ENCODE measurements around the gene ACTL6B. TPM values are rescaled to one million over a fixed set of nuclear protein-coding genes. Genes with fewer than 3 reads are reported as not detected.

The ACTL6B gene
- total and polyA plus RNA-seq, 2 of the 8 experiments (the other 6 are each of a cell fraction or from before 2014, with no cell fraction given), result 2.1 to 4.5 TPM

DNA sequence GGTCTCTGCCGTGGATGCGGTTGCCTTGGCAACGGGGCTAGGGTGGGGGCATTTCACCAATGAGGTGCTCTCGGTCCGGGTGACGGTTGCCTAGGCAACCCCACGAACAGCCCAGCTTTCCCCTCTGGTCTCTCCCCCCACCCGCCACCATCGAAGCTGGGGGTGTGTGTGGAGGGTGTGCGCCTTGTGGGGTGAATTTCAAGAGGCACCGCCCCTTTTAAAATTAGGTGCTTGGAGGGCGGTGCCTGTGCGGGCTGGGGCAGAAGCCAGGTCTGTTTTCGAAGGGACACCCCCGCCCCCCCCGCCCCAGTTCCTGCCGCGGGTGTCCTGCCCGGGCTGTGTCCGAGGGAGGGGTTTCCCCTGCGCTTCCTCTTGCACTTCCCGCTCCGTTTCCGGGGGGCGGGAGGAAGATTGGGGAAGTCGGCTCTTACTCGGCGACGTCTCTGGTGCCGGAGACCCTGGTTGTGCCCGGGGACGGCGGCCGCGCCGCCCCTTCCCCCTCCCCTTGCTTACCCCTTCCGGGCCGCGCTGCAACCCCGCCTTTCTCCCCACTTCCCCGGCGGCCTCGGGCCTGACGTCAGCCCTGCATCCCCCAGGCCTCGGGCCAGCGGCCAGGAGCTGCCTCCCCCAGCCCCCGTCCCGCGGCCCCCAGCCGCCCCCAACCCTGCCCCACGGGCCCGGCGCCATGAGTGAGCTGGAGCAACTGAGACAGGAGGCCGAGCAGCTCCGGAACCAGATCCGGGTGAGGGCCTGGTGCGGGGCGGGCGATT, 19.5 kb upstream of the ACTL6B start:
- Histone ChIP-seq H3K9me3 (ENCODE audit: insufficient read depth in 2 of 2, low read depth in 1 of 2, low read length in 1 of 2) (no peaks in the 10 kb centered on the region), H4K91ac (replicated peaks; ENCODE audit: insufficient read length, low read length) (no peak overlapping the region), H3K4me2 (ENCODE audit: insufficient read depth in 1 of 2, low read depth in 2 of 2, low read length in 2 of 2) (peak overlapping the region; percentile 58 to 87), H3K56ac (replicated peaks; ENCODE audit: insufficient read length, low read depth, low read length) (no peak overlapping the region), H3K4me1 (replicated peaks in 1 of 4; ENCODE audit: control insufficient read depth in 3 of 4, insufficient read depth in 4 of 4, low read length in 3 of 4) (peaks cover 0 to 7% (median 2%) of the 10 kb centered on the region in 4 experiments; a peak in 6 of 7 replicates), H3K23me2 (ENCODE audit: low read depth, low read length) (peaks cover 11% of the 10 kb centered on the region; the same call in 1 of the 2 replicates), H4K8ac (ENCODE audit: extremely low read depth, insufficient read depth, low read length) (peak overlapping the region; percentile 5; the same call in 1 of the 2 replicates), H3K36me3 (ENCODE audit: control insufficient read depth in 2 of 4, insufficient read depth in 4 of 4, low read length in 3 of 4) (peaks cover 0 to 41% (median 15%) of the 10 kb centered on the region in 4 experiments; a peak in 6 of 8 replicates), H3K27ac (ENCODE audit: low read depth, low read length) (no peak overlapping the region), H3K79me1 (ENCODE audit: low read depth, low read length) (peaks cover 3% of the 10 kb centered on the region), H2AFZ (ENCODE audit: low read length) (no peak overlapping the region), H3K4ac (replicated peaks; ENCODE audit: insufficient read length, low read depth, low read length) (no peak overlapping the region), H3K4me3 (ENCODE audit: extremely low read depth in 1 of 4, insufficient read depth in 2 of 4, low read depth in 3 of 4, low read length in 4 of 4) (peak overlapping the region; percentile 43 to 99 (median 62)), H4K5ac (ENCODE audit: insufficient read length, low read depth, low read length) (no peak overlapping the region), H3K79me2 (ENCODE audit: control insufficient read depth in 1 of 2, insufficient read depth in 2 of 2, low read length in 2 of 2) (no peaks in the 10 kb centered on the region), H3K9ac (replicated peaks in 1 of 4; ENCODE audit: extremely low read depth in 1 of 4, low read depth in 3 of 4, low read length in 3 of 4) (no peak overlapping the region; a peak in 1 of 7 replicates), H3K14ac (ENCODE audit: insufficient read length) (no peak overlapping the region), H2BK20ac (ENCODE audit: low read length) (no peak overlapping the region), H2BK15ac (ENCODE audit: low read length) (no peak overlapping the region), H2BK12ac (ENCODE audit: low read depth, low read length) (no peak overlapping the region), H4K20me1 (replicated peaks in 1 of 2; ENCODE audit: control insufficient read depth in 1 of 2, insufficient read depth in 2 of 2, low read length in 2 of 2) (peaks cover 13 to 22% of the 10 kb centered on the region in 2 experiments), H3K27me3 (replicated peaks in 1 of 4; ENCODE audit: control insufficient read depth in 3 of 4, extremely low read depth in 1 of 4, insufficient read depth in 3 of 4, low read length in 3 of 4) (peaks cover 0 to 8% (median 6%) of the 10 kb centered on the region in 4 experiments; a peak in 4 of 7 replicates), H2BK5ac (ENCODE audit: low read depth, low read length) (no peak overlapping the region), H3K23ac (ENCODE audit: insufficient read length) (no peak overlapping the region), H2AK5ac (ENCODE audit: low read depth, low read length) (no peak overlapping the region), H3K18ac (ENCODE audit: extremely low read depth, low read length) (no peak overlapping the region), H2BK120ac (replicated peaks; ENCODE audit: low read depth, low read length) (no peak overlapping the region)
- 20% methylated on average over 27 of the region's 59 CpGs; no CpG with 5 or more reads in 1 of the 2 experiments for WGBS, 2 experiments (ENCODE audit: extremely low coverage in 1 of 2, insufficient coverage in 1 of 2, insufficient read length in 1 of 2, insufficient replicate concordance in 2 of 2, low coverage in 1 of 2, low lambda C conversion rate in 2 of 2, missing lambda C conversion rate in 1 of 2)
- FAIRE-seq (no peak), DNase-seq (ENCODE audit: low read depth in 1 of 2, low spot score in 2 of 2) (peak in 1 of 2 experiments; percentile 80)
- ChIA-PET POLR2A (ENCODE audit: partially characterized antibody) (interaction anchor here (1.0 to 10.3 kb wide), 7 partner anchors 14 to 92 kb away, joined by 3 to 257 read pairs (median 20); partner anchors contain the start of genes GIGYF1, MOSPD3 and PCOLCE), CTCF (ENCODE audit: partially characterized antibody) (interaction anchor here (0.6 to 12.1 kb wide), 4 partner anchors 10 to 112 kb away, joined by 4 to 134 read pairs (median 6); partner anchors contain the start of gene GIGYF1)
- TF ChIP-seq, protein P1, sequence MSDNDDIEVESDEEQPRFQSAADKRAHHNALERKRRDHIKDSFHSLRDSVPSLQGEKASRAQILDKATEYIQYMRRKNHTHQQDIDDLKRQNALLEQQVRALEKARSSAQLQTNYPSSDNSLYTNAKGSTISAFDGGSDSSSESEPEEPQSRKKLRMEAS (IDR thresholded peaks at IDR 0.05), result no peak
- peak; percentile 71 for TF ChIP-seq CREB1 (IDR thresholded peaks at IDR 0.05)
- 0 out of 2 replicates have a peak, but pooled peaks have one; percentile 18 for TF ChIP-seq GABPA (IDR thresholded peaks at IDR 0.05; ENCODE audit: borderline replicate concordance, insufficient read depth, low read length)
- TF ChIP-seq EGR1 (IDR thresholded peaks at IDR 0.05; ENCODE audit: borderline replicate concordance, low read depth, low read length), result peak; percentile 70
- TF ChIP-seq SIX5 (IDR thresholded peaks at IDR 0.05; ENCODE audit: low read depth, low read length), result no peak
- TF ChIP-seq, protein P2, sequence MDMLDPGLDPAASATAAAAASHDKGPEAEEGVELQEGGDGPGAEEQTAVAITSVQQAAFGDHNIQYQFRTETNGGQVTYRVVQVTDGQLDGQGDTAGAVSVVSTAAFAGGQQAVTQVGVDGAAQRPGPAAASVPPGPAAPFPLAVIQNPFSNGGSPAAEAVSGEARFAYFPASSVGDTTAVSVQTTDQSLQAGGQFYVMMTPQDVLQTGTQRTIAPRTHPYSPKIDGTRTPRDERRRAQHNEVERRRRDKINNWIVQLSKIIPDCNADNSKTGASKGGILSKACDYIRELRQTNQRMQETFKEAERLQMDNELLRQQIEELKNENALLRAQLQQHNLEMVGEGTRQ (IDR thresholded peaks at IDR 0.05; ENCODE audit: low read length), result no peak
- TF ChIP-seq FOSL1 (IDR thresholded peaks at IDR 0.05; ENCODE audit: insufficient read depth, low read depth, low read length), result no peak
- no peak for TF ChIP-seq POLR2AphosphoS5 (IDR thresholded peaks at IDR 0.05; ENCODE audit: low read depth, low read length)
- TF ChIP-seq POLR2A (IDR thresholded peaks at IDR 0.05; ENCODE audit: control extremely low read depth in 1 of 2, low read depth in 2 of 2, low read length in 2 of 2), result no peak
- TF ChIP-seq SIN3A (conservative IDR thresholded peaks at IDR 0.05 in 1 of 2, IDR thresholded peaks at IDR 0.05 in 1 of 2; ENCODE audit: low read depth in 1 of 2, low read length in 2 of 2), result peak in 1 of 2 experiments; percentile 35; a peak in 1 of 4 replicates

Measured in H1 (cell line).